H9 (cell line): ENCODE measurements around the gene UBN1. TPM values are rescaled to one million over a fixed set of nuclear protein-coding genes. Genes with fewer than 3 reads are reported as not detected.
A peak's percentile ranks its signal among the peaks of the same experiment; 100 is the strongest.

Experiments
- DNase-seq: peaks from one replicate; pipeline ENCODE4 v3.0.0-alpha.2; 2017
- H2AFZ ChIP-seq: one replicate; pipeline ENCODE4 v1.6.1; 2013; ENCODE audit warnings: mild to moderate bottlenecking, low read length, control low read depth, moderate library complexity
- H2AK5ac ChIP-seq: 2 replicates; pipeline ENCODE4 v1.6.1; 2013; ENCODE audit warnings: low read length, control low read depth, mixed read lengths; ENCODE audit not compliant: insufficient read length
- H2BK120ac ChIP-seq: one replicate; pipeline ENCODE4 v1.6.1; 2013; ENCODE audit warnings: low read depth, mild to moderate bottlenecking, low read length, control low read depth, inconsistent platforms; ENCODE audit not compliant: poor library complexity, severe bottlenecking
- H2BK12ac ChIP-seq: 2 replicates; pipeline ENCODE4 v1.6.1; 2013; ENCODE audit warnings: low read length, control low read depth, mixed read lengths, low read depth; ENCODE audit not compliant: insufficient read length
- H2BK15ac ChIP-seq: 2 replicates; pipeline ENCODE4 v1.6.1; 2013; ENCODE audit warnings: low read depth, low read length, control low read depth
- H2BK20ac ChIP-seq: one replicate; pipeline ENCODE4 v1.6.1; 2013; ENCODE audit warnings: low read depth, mild to moderate bottlenecking, low read length, control low read depth, inconsistent platforms; ENCODE audit not compliant: poor library complexity, severe bottlenecking
- H2BK5ac ChIP-seq: 2 replicates; pipeline ENCODE4 v1.6.1; 2013; ENCODE audit warnings: low read length, control low read depth, mixed read lengths; ENCODE audit not compliant: insufficient read length
- H3K14ac ChIP-seq: 2 replicates; pipeline ENCODE4 v1.6.1; 2013; ENCODE audit warnings: low read length, control low read depth; ENCODE audit not compliant: insufficient read depth
- H3K18ac ChIP-seq: 2 replicates; pipeline ENCODE4 v1.6.1; 2013; ENCODE audit warnings: low read depth, mild to moderate bottlenecking, mixed read lengths, low read length, control low read depth; ENCODE audit not compliant: insufficient read length
- H3K23ac ChIP-seq: 2 replicates; pipeline ENCODE4 v1.6.1; 2013; ENCODE audit warnings: low read length, control low read depth, mixed read lengths, low read depth; ENCODE audit not compliant: insufficient read length
- H3K23me2 ChIP-seq: 2 replicates; pipeline ENCODE4 v1.6.1; 2013; ENCODE audit warnings: low read depth, mild to moderate bottlenecking, mixed read lengths, low read length, control low read depth; ENCODE audit not compliant: insufficient read length, poor library complexity, severe bottlenecking
- H3K27ac ChIP-seq: 2 replicates; pipeline ENCODE4 v1.5.1; 2013; ENCODE audit warnings: low read length, control low read depth, mixed read lengths, low read depth; ENCODE audit not compliant: insufficient read length
- H3K27me3 ChIP-seq: 2 replicates; pipeline ENCODE4 v1.6.1; 2013; ENCODE audit warnings: low read length, control low read depth, inconsistent platforms; ENCODE audit not compliant: insufficient read depth
- H3K4ac ChIP-seq: 2 replicates; pipeline ENCODE4 v1.6.1; 2013; ENCODE audit warnings: low read depth, mild to moderate bottlenecking, control low read depth, inconsistent platforms, low read length, moderate library complexity
- H3K4me1 ChIP-seq: 2 replicates; pipeline ENCODE4 v1.6.1; 2013; ENCODE audit warnings: low read length, control low read depth, inconsistent platforms; ENCODE audit not compliant: insufficient read depth
- H3K4me2 ChIP-seq: 2 replicates; pipeline ENCODE4 v1.6.1; 2013; ENCODE audit warnings: low read length, control low read depth, mixed read lengths; ENCODE audit not compliant: insufficient read length, insufficient read depth
- H3K56ac ChIP-seq: 2 replicates; pipeline ENCODE4 v1.6.1; 2013; ENCODE audit warnings: low read depth, mild to moderate bottlenecking, mixed read lengths, low read length, control low read depth; ENCODE audit not compliant: insufficient read length
- H3K79me1 ChIP-seq: 2 replicates; pipeline ENCODE4 v1.6.1; 2013; ENCODE audit warnings: low read depth, mild to moderate bottlenecking, moderate library complexity, low read length, control low read depth, inconsistent platforms; ENCODE audit not compliant: insufficient read depth, poor library complexity, severe bottlenecking
- H3K79me2 ChIP-seq: 2 replicates; pipeline ENCODE4 v1.6.1; 2013; ENCODE audit warnings: low read length, control low read depth, inconsistent platforms; ENCODE audit not compliant: insufficient read depth
- H3K9ac ChIP-seq: 2 replicates; pipeline ENCODE4 v1.6.1; 2013; ENCODE audit warnings: low read length, control low read depth, mixed read lengths; ENCODE audit not compliant: insufficient read length; ENCODE audit errors: extremely low read depth
- H3K9me3 ChIP-seq: one replicate; pipeline ENCODE4 v1.6.1; 2013; ENCODE audit warnings: low read depth, low read length, inconsistent platforms; ENCODE audit not compliant: control insufficient read depth
- H3T11ph ChIP-seq: one replicate; pipeline ENCODE4 v1.6.1; 2013; ENCODE audit warnings: mild to moderate bottlenecking, low read length, control low read depth, inconsistent platforms
- H4K20me1 ChIP-seq: one replicate; pipeline ENCODE4 v1.6.1; 2013; ENCODE audit not compliant: control insufficient read depth, insufficient read length, insufficient read depth
- H4K5ac ChIP-seq: 2 replicates; pipeline ENCODE4 v1.6.1; 2013; ENCODE audit warnings: low read depth, mild to moderate bottlenecking, mixed read lengths, low read length, control low read depth; ENCODE audit not compliant: insufficient read length
- H4K8ac ChIP-seq: replicated peaks from 2 replicates; pipeline ENCODE4 v1.6.1; 2013; ENCODE audit warnings: low read length, control low read depth, mixed read lengths, low read depth; ENCODE audit not compliant: insufficient read length
- H4K91ac ChIP-seq: 2 replicates; pipeline ENCODE4 v1.6.1; 2013; ENCODE audit warnings: low read depth, mild to moderate bottlenecking, moderate library complexity, mixed read lengths, low read length, control low read depth; ENCODE audit not compliant: insufficient read length
- H3K27ac Mint-ChIP-seq, 3 experiments: 2 replicates in 2 of 3; 3 replicates in 1 of 3; pipeline ENCODE4 v1.8.0; 2020 to 2021; ENCODE audit warnings: mixed read lengths in 3 of 3, mild to moderate bottlenecking in 1 of 3, moderate library complexity in 1 of 3
- H3K27me3 Mint-ChIP-seq: 2 replicates; pipeline ENCODE4 v1.8.0; 2021; ENCODE audit warnings: low read depth, mild to moderate bottlenecking, moderate library complexity, mixed read lengths
- H3K36me3 Mint-ChIP-seq, 3 experiments: 2 replicates in 2 of 3; 3 replicates in 1 of 3; pipeline ENCODE4 v1.8.0; 2020 to 2021; ENCODE audit warnings: low read depth in 3 of 3, mixed read lengths in 3 of 3; ENCODE audit not compliant: insufficient read depth in 1 of 3
- H3K4me1 Mint-ChIP-seq, 2 experiments: 2 replicates each; pipeline ENCODE4 v1.8.0; 2020; ENCODE audit warnings: mixed read lengths in 2 of 2
- H3K4me3 Mint-ChIP-seq, 2 experiments: 2 replicates in 1 of 2; 3 replicates in 1 of 2; pipeline ENCODE4 v1.8.0; 2020 to 2021; ENCODE audit warnings: mild to moderate bottlenecking in 2 of 2, mixed read lengths in 2 of 2, moderate library complexity in 1 of 2
- H3K9me3 Mint-ChIP-seq, 2 experiments: 2 replicates in 1 of 2; 3 replicates in 1 of 2; pipeline ENCODE4 v1.8.0; 2020; ENCODE audit warnings: mild to moderate bottlenecking in 2 of 2, mixed read lengths in 2 of 2, moderate library complexity in 1 of 2
- CTCF ChIP-seq: fragments of 200-600 bp; sonication (generic); conservative IDR thresholded peaks from 3 replicates; pipeline ENCODE4 v1.8.0; 2021; ENCODE audit warnings: antibody characterized with exemption, mild to moderate bottlenecking
- WGBS: extraction: QIAGEN DNeasy Blood & Tissue Kit; methylation state at CpG from one replicate; pipeline ENCODE4 v1.1.7; 2013; ENCODE audit warnings: missing lambda C conversion rate, low lambda C conversion rate, mixed read lengths; ENCODE audit not compliant: insufficient read length; ENCODE audit errors: extremely low coverage; 5-methylcytosine and 5-hydroxymethylcytosine counted together
- total RNA-seq: library from RNA; stranded (reverse); gene quantifications from 2 replicates; pipeline ENCODE4 v1.2.1, GENCODE V29; 2021

The UBN1 gene
- total RNA-seq, 1 experiment from 2014 or later = 55.2 TPM

GRCh38 chr16:4811242-4811641, 36.0 kb upstream of the UBN1 start:
- no peak overlapping the region for H4K5ac ChIP-seq

More at GRCh38 chr16:4811242-4811641, 36.0 kb upstream of the UBN1 start:
- TF ChIP-seq CTCF = no peak
- Histone ChIP-seq H3K14ac (no peak overlapping the region), H3K4ac (no peak overlapping the region), H2BK20ac (no peak overlapping the region), H3K9me3 (no peaks in the 10 kb centered on the region), H3T11ph (no peak overlapping the region), H2BK15ac (no peak overlapping the region), H3K56ac (no peak overlapping the region), H4K91ac (no peak overlapping the region), H3K9ac (no peak overlapping the region), H2BK5ac (no peak overlapping the region), H4K8ac (no peak overlapping the region), H3K23ac (no peak overlapping the region), H3K27ac (no peak overlapping the region), H3K4me1 (no peaks in the 10 kb centered on the region), H2BK12ac (no peak overlapping the region), H3K23me2 (no peaks in the 10 kb centered on the region), H3K27me3 (no peaks in the 10 kb centered on the region), H3K79me2 (no peaks in the 10 kb centered on the region), H4K20me1 (no peaks in the 10 kb centered on the region), H3K18ac (no peak overlapping the region), H2BK120ac (no peak overlapping the region), H3K4me2 (no peak overlapping the region), H2AK5ac (no peak overlapping the region), H2AFZ (no peak overlapping the region), H3K79me1 (no peaks in the 10 kb centered on the region)
- Mint-ChIP-seq H3K9me3 (no peaks in the 10 kb centered on the region), H3K27ac (peak overlapping the region in 2 of 3 experiments; percentile 72 to 88; a peak in 2 of 7 replicates), H3K4me3 (no peak overlapping the region), H3K36me3 (peaks cover 32 to 82% (median 68%) of the 10 kb centered on the region in 3 experiments; a peak in 6 of 7 replicates), H3K4me1 (no peaks in the 10 kb centered on the region), H3K27me3 (no peaks in the 10 kb centered on the region)
- WGBS = no CpG with 5 or more reads among the region's 3 CpGs
- DNase-seq = no peak
